Astrocyte (in vitro differentiated cells and primary cell): Measurements from ENCODE around the gene ERAP2.

Experiments
- CTCF ChIP-seq: IDR thresholded peaks from 2 replicates; pipeline ENCODE4 v1.5.1; 2011; ENCODE audit warnings: low read depth, mild to moderate bottlenecking, inconsistent platforms, low read length, moderate library complexity; ENCODE audit not compliant: insufficient read depth
- EZH2 ChIP-seq: IDR thresholded peaks from 2 replicates; pipeline ENCODE4 v1.6.1; 2012; ENCODE audit warnings: mild to moderate bottlenecking, low read length, inconsistent platforms; ENCODE audit not compliant: insufficient read depth

- TF ChIP-seq CTCF (no peak), EZH2 (no peak)
Measured at GRCh38 chr5:96961053-96961452, 84.8 kb downstream of the ERAP2 start.
